ENCODE measurements around the gene COX20.

DNA sequence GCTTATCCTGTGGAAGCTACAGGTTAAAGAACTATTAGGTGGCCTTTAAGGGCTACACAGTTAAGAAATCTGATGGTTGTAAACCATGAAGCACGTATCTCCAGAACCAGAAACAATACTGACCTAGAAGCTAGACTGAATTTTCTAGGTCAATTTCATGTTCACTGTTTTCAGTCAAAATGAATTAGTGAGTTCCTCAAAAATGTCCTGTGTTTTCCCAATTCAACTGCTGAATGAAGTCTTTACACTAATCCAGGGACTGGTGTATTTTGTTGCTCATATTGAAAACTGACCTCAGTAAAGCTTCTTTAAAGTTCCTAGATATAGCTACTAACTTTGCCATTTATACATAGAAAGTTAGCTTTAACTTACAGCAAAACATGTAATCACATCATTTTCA, 22.9 kb downstream of the COX20 start:
- no peak for TF ChIP-seq POLR2AphosphoS5 (IDR thresholded peaks at IDR 0.05; ENCODE audit: low read depth, low read length)
- TF ChIP-seq TAF1 (IDR thresholded peaks at IDR 0.05; ENCODE audit: borderline replicate concordance, low read depth, low read length), result no peak
